Epithelial cell of umbilical artery (primary cell): ENCODE measurements around the gene RIT1. TPM values are rescaled to one million over a fixed set of nuclear protein-coding genes. Genes with fewer than 3 reads are reported as not detected.

Experiments
- total RNA-seq: library from RNA; depleted of rRNA; stranded (reverse); fragments of >200 nt; gene quantifications from 2 replicates; pipeline ENCODE4 v1.2.3, GENCODE V29; 2014

Gene RIT1
- 47.4 and 50.6 TPM in 2 replicates for total RNA-seq

DNA sequence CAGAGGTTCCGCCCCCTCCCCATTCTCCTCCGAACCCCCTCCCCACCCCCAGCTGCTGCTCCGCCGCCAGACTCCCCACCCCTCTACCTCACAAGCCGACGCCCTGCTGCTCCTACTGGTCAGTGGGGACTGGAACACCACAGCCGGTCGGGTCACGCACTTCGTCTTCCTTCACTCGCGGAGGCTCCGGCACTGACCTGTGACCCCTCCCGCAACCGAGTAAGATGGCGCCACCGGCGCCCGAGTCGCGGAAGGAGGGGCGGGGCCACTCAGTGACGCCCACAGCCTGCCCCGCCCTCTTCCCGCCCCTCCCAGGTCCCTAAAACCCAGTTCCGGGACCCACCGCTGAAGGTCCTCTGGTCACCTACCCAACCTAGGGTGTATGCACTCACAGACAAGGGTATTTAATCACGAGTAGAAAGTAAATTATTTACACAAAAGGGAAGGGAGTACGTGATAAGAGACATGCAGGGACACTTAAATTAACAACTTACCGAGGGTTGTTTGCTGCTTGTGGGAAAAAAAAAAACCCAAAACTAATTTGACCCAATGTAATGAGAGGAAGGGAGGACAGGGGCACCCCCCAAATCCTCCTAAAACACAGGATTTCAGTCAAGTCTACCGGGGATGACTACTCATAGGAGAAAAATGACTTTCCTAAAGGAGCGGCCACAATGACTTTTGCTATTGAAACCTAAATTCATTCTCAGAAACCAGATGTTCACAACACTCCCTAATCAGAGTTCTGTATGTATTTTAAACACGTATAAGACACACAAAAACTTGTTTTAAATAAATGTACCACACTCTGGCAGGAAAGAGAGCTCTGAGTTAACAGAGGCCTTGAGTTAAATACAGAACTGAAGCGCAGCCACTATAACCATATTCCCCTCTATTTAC, at the start of gene RIT1:
Gene RIT1 (minus strand): TSS at position 194 of the 900 bp plus-strand sequence. CDS start 588 bp downstream, outside the sequence.

DNA sequence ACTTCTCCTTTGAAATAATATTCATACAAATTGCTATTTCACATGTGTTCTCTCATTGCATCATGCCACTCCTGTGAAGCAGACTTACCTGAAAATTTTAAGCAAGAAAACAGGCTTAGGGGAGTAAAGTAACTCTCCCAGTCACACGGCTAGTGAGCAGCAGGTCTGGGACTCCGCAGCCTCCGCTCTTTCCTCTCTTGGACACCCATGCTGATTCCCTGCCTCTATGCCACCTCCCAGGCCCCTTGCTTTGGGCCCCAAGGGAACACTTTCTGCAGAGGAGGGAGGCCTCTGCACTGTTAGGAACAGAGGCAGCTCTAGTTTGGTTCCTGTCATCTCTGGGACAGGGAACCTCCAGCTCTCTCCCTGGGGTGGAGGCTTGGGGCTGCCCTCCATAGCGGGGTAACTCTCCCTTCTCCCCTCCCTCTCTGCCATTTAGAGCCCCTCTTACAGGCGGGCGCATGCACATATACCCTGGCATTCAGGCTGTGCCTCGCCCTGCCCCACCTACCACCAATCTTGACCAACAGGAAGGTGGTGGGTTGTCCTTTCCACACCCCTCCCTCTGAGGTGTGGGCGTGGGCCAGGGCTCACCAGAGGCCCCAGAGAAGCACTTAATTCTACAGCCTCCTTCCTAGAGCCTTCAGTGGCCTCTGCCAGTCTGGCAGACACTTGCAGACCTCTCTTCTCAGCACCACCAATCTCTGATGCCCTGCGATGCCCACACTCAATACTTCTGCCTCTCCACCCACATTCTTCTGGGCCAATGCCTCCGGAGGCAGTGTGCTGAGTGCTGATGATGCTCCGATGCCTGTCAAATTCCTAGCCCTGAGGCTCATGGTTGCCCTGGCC, 30.1 kb upstream of the RIT1 start, which contains the start of gene RXFP4:
Gene RXFP4 (plus strand): TSS at position 646 of the 852 bp plus-strand sequence. CDS start 72 bp downstream, at position 718.

GRCh38 chr1:155934097-155934935, 23.2 kb upstream of the RIT1 start, which contains the start of gene KHDC4:
Gene KHDC4 (minus strand): TSS chr1:155934413. CDS start chr1:155934373, 40 bp downstream.

DNA sequence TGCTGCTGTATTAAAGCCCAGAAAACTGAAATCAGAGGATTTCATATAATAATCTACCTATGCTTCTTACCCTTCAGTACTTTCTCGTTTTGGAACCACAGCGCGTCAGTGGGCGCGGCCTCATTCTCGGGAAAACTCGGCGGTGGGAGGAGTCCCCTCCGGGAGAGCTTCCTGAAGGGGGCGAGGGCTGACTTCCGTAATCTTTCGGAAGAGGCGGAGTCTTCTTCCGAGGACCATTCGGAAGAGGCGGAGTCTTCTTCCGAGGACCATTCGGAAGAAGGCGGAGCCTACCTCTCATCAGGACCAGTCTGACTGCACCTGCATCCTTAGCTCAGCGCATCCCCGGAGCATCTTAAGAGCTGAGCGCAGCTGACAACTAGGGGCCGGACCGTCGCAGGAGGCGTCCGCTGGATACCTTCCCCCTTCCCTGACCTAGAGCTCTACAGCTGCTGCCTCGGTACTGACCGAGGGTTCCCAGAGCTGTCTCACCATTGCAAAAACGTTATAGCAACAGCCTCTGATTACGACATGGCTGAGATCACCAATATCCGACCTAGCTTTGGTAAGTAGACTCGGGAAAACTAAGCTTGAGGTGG, 51.8 kb downstream of the RIT1 start, which contains the start of gene SYT11:
Gene SYT11 (plus strand): TSS at position 334 of the 596 bp plus-strand sequence. CDS start 195 bp downstream, at position 529.

DNA sequence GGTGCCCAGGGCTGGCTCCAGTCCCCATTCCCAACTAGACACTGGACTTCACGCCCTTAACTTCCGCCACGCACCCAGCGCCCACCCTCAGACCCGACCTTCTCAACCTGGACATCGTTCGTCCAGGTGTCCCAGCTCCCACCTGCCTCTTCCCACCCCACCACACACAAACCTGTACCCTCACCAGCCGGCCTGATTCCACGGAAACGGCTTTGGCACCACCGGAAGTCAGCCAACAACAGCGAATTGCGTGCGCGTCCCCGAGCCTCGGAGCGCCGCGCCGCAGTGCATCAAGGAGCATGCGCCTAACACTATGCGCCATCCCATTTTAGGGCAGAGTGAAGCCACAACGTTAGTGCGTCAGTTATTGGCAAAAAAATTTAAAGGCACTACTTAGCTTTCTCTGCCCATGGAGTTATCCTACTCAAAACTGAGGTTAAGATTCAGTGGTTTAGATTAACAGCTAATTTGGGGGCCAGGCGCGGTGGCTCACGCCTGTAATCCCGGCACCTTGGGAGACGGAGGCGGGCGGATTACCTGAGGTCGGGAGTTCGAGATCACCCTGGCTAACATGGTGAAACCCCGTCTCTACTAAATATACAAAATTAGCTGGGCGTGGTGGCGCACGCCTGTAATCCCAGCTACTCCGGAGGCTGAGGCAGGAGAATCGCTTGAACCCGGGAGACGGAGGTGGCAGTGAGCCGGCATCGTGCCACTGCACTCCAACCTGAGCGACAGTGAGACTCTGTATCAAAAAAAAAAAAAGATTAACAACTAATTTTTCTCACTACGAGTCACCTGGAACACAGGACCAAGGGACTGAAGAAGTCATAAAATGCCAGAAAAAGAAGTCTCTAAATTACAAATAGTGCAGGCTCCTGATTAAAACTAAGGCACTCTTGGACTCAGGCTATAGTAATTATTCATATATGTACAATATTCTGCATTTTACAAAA, 53.9 kb downstream of the RIT1 start, which contains the start of gene GON4L:
Gene GON4L (minus strand): TSS at position 240 of the 956 bp plus-strand sequence. CDS start 3,434 bp downstream, outside the sequence.

Other genes starting within 250 kb of the RIT1 start
- 26.0 and 52.0 TPM in 2 replicates for gene YY1AP1, start 222.6 kb downstream of the RIT1 start, total RNA-seq
- gene DAP3, start 222.3 kb downstream of the RIT1 start, total RNA-seq, result 66.9 and 78.9 TPM in 2 replicates
- gene GON4L, start 54.1 kb downstream of the RIT1 start, total RNA-seq, result 20.5 and 30.5 TPM in 2 replicates
- gene SYT11, start 51.8 kb downstream of the RIT1 start, total RNA-seq, result 29.9 and 41.5 TPM in 2 replicates
- gene KHDC4, start 23.1 kb upstream of the RIT1 start, total RNA-seq, result 25.3 and 33.0 TPM in 2 replicates
- not detected in 2 replicates for gene RXFP4, start 30.3 kb upstream of the RIT1 start, total RNA-seq
- 46.4 and 86.9 TPM in 2 replicates for gene ARHGEF2, start 67.2 kb upstream of the RIT1 start, total RNA-seq
- 414 and 943 TPM in 2 replicates for gene SSR2, start 109.6 kb upstream of the RIT1 start, total RNA-seq
- 13.0 and 15.3 TPM in 2 replicates for gene UBQLN4, start 142.4 kb upstream of the RIT1 start, total RNA-seq
- gene LAMTOR2, start 143.4 kb upstream of the RIT1 start, total RNA-seq, result 60.0 and 82.2 TPM in 2 replicates
- gene RAB25, start 149.8 kb upstream of the RIT1 start, total RNA-seq, result not detected in 2 replicates
- gene MEX3A, start 171.1 kb upstream of the RIT1 start, total RNA-seq, result 4.7 and 5.8 TPM in 2 replicates
- gene LMNA, start 203.4 kb upstream of the RIT1 start, total RNA-seq, result 758 and 890 TPM in 2 replicates
- 0.65 and 1.8 TPM in 2 replicates for gene SEMA4A, start 242.2 kb upstream of the RIT1 start, total RNA-seq